ENCODE measurements around the gene CGRRF1.

CGRRF1 gene

GRCh38 chr14:54489731-54490444 is 19.8 kb upstream of the CGRRF1 start:
- no peak for DNase-seq (ENCODE audit: low spot score)

- no peak for DNase-seq (ENCODE audit: low spot score)
These were observed 19.1 kb upstream of the CGRRF1 start for GRCh38 chr14:54490445-54491175.

GRCh38 chr14:54493293-54493692 is 16.4 kb upstream of the CGRRF1 start:
- DNase-seq (ENCODE audit: low spot score): no peak

- DNase-seq (ENCODE audit: low spot score): no peak
These were observed 12.5 kb upstream of the CGRRF1 start for GRCh38 chr14:54497224-54497623.

- no peak for DNase-seq (ENCODE audit: low spot score)
These were observed 11.6 kb upstream of the CGRRF1 start for GRCh38 chr14:54498095-54498531.

GRCh38 chr14:54498579-54498978 is 11.1 kb upstream of the CGRRF1 start:
- DNase-seq (ENCODE audit: low spot score): no peak

- DNase-seq (ENCODE audit: low spot score): no peak
These were observed 9.0 kb upstream of the CGRRF1 start for GRCh38 chr14:54500744-54501143.

GRCh38 chr14:54501480-54501879 is 8.2 kb upstream of the CGRRF1 start:
- no peak for DNase-seq (ENCODE audit: low spot score)

GRCh38 chr14:54502602-54503001 is 7.1 kb upstream of the CGRRF1 start:
- peak; percentile 42 for DNase-seq (ENCODE audit: low spot score)

- peak; percentile 59 for DNase-seq (ENCODE audit: low spot score)
These were observed 6.2 kb upstream of the CGRRF1 start for GRCh38 chr14:54503486-54503885.

- DNase-seq (ENCODE audit: low spot score): peak; percentile 48
These were observed 2.7 kb downstream of the CGRRF1 start for GRCh38 chr14:54512393-54512792.

- DNase-seq (ENCODE audit: low spot score): no peak
These were observed 6.0 kb downstream of the CGRRF1 start for GRCh38 chr14:54515670-54516069.

GRCh38 chr14:54516709-54517108 is 7.0 kb downstream of the CGRRF1 start:
- DNase-seq (ENCODE audit: low spot score): no peak

GRCh38 chr14:54524410-54524809 is 14.7 kb downstream of the CGRRF1 start:
- no peak for DNase-seq (ENCODE audit: low spot score)

GRCh38 chr14:54528973-54529372 is 19.3 kb downstream of the CGRRF1 start:
- no peak for DNase-seq (ENCODE audit: low spot score)

GRCh38 chr14:54529811-54530210 is 20.1 kb downstream of the CGRRF1 start:
- no peak for DNase-seq (ENCODE audit: low spot score)

- no peak for DNase-seq (ENCODE audit: low spot score)
These were observed 22.7 kb downstream of the CGRRF1 start for GRCh38 chr14:54532111-54533012.

GRCh38 chr14:54533100-54533499 is 23.4 kb downstream of the CGRRF1 start:
- no peak for DNase-seq (ENCODE audit: low spot score)

- DNase-seq (ENCODE audit: low spot score): no peak
These were observed 25.4 kb downstream of the CGRRF1 start for GRCh38 chr14:54535126-54535525.

- no peak for DNase-seq (ENCODE audit: low spot score)
These were observed 25.9 kb downstream of the CGRRF1 start for GRCh38 chr14:54535646-54536045.

- DNase-seq (ENCODE audit: low spot score): no peak
These were observed 27.9 kb downstream of the CGRRF1 start for GRCh38 chr14:54537651-54538050.

GRCh38 chr14:54538055-54538454 is 28.3 kb downstream of the CGRRF1 start:
- no peak for DNase-seq (ENCODE audit: low spot score)

GRCh38 chr14:54547583-54547982 is 37.9 kb downstream of the CGRRF1 start:
- no peak for DNase-seq (ENCODE audit: low spot score)

All from pons (tissue), 1 donor.